Amniotic epithelial cell (primary cell): ENCODE data around the gene PTP4A1.

Experiments
- DNase-seq: peaks from one replicate; pipeline ENCODE4 v3.0.0-alpha.2; 2010; ENCODE audit warnings: low read depth

Gene PTP4A1

DNA sequence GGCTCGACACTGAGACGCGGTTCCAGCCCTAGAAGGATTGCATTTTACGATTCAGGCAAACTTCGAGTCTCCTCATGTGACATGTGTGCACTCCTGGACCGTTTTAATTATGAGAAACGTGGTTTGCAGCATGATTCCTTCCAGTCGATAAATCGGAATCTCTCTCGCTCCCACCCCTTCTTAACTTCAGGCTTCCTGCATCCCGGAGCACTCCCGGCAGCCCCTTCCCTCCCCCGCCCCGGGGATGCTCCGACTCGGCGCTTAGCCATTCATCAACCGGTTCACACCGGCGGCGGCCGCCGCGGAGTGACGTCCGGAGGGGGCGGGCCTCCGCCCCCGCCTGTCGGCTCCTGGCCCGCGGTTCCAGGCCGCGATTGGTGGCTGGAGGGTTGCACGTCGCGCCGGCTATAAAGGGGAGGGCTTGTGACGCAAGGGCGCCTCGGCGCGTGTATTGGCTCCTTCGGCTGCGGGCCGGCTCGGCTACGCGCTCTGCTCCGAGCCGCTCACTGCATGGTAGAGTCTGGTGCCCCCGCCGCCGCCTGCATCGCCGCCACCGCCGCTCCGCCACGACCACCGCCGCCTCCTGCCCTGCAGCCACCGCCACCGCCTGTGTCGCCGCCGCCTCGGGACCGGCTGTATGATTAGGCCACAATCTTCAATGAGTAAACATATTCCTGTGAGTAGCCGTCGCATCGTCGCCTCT, at the start of gene PTP4A1, which contains the start of gene LOC128125822:
TSS of gene PTP4A1 (plus strand) at position 437 of the 703 bp plus-strand sequence. CDS start 4,401 bp downstream, outside the sequence.
TSS of gene LOC128125822 (plus strand) at position 437 of the 703 bp plus-strand sequence.
- DNase-seq: peak; percentile 96

GRCh38 chr6:63522911-63523287, 49.4 kb upstream of the PTP4A1 start:
- peak; percentile 9 for DNase-seq

DNA sequence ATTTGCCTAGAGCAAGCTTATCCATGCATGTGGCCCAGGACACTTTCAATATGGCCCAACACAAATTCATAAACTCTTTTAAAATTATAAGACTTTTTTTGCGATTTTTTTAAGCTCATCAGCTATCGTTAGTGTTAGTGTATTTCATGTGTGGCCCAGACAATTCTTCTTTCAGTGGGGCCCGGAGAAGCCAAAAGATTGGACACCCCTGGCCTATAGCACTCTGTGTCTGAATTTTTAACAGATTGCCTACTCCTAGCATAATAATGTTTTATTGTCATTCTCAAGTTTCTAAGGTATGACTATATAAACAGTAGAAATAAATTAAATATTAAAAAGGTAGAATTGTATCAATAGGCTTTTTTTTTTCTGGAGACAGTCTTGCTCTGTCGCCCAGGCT, 48.6 kb upstream of the PTP4A1 start:
- DNase-seq: no peak

- no peak for DNase-seq
These were observed 46.9 kb upstream of the PTP4A1 start for GRCh38 chr6:63525186-63525878.

DNA sequence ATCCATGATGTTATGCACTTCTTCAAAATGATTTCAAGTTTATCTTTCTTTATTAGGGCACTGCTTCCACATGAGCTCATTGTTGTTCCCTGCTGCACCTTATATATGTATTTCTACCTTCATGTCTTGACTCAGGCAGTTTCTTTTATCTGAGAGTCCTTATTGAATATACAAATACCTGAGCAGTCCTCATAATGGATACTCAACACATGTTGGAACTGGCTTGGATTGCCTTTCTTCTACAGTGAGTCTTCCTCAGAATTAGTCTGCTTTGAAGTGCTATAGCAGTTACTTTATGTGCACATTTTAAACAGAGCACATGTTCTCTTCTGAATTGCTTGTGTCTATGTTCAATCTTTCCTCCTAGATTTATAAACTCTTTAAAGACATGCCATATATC, 45.3 kb upstream of the PTP4A1 start:
- no peak for DNase-seq

GRCh38 chr6:63527658-63528514, 44.4 kb upstream of the PTP4A1 start:
- peak; percentile 100 for DNase-seq

DNA sequence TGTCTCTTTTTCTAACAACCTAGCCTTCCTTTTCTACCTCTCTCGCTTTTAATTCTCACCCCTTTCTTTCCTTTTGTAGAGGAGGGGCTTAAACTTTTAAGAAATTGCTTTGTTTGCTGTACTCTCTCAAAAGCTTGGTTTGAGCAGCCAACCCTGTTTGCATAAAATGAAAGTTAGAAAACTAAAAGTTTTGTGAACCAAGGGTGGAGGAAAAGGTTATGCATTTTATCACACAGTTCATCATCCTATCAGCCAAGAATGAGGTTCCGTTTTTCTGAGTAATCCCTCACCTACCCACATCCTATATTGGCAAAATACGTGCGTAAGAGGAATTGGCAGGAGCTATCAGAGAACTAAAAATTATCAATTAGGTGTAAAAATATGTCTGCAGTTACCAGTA, 42.8 kb upstream of the PTP4A1 start:
- peak; percentile 15 for DNase-seq

- no peak for DNase-seq
These were observed 42.1 kb upstream of the PTP4A1 start for GRCh38 chr6:63530182-63530581.

DNA sequence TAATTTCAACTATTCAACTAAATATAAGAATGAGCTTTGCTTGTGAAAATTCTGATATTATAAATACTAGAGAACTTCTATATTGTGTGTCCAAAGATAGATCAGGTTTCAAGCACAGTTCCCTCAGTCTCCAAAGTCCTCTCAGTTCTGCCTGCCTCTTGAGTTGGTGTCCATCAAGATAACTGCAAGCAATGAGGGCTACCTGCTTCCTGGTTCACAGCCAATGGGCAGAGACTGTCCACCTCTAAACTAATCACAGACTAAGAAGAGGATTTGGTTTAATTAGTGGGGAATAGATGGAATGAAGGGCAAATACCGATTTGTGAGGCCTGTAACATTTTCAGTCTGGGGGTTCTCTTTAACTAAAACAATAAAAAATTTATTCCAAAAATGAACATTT, 41.3 kb upstream of the PTP4A1 start:
- no peak for DNase-seq

DNA sequence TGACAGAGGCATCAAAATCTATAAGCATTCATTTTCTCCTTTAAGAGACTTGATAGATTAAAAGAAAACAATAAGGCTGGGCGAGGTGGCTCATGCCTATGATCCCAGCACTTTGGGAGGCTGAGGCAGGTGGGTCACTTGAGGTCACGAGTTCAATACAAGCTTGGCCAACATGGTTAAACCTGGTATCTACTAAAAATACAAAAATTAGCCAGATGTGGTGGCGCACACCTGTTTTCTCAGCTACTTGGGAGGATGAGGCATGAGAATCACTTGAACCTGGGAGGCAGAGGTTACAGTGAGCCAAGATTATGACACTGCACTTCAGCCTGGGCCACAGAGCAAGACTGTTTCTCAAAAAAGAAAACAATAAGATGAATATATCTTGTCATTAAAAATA, 39.3 kb upstream of the PTP4A1 start:
- no peak for DNase-seq

DNA sequence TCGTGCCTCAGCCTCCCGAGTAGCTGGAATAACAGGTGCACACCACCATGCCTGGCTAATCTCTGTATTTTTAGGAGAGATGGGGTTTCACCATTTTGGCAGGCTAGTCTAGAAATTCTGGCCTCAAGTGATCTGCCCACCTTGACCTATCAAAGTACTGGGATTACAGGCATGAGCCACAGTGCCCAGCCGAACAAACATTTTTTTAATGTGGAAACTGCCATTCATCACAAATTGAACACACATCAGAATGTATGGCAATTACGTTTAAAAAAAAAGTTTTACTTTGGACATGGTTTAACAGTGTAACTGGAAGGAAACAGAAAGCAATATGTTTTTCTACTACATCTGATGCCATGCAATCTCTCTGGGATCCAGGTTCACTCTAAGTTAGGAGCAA, 38.3 kb upstream of the PTP4A1 start:
- no peak for DNase-seq

- DNase-seq: no peak
These were observed 34.9 kb upstream of the PTP4A1 start for GRCh38 chr6:63537201-63537958.

- no peak for DNase-seq
These were observed 34.4 kb upstream of the PTP4A1 start for GRCh38 chr6:63537959-63538300.

- no peak for DNase-seq
These were observed 33.7 kb upstream of the PTP4A1 start for GRCh38 chr6:63538550-63538949.

- no peak for DNase-seq
These were observed 29.3 kb upstream of the PTP4A1 start for GRCh38 chr6:63543001-63543400.

GRCh38 chr6:63543982-63544381, 28.3 kb upstream of the PTP4A1 start:
- peak; percentile 33 for DNase-seq

DNA sequence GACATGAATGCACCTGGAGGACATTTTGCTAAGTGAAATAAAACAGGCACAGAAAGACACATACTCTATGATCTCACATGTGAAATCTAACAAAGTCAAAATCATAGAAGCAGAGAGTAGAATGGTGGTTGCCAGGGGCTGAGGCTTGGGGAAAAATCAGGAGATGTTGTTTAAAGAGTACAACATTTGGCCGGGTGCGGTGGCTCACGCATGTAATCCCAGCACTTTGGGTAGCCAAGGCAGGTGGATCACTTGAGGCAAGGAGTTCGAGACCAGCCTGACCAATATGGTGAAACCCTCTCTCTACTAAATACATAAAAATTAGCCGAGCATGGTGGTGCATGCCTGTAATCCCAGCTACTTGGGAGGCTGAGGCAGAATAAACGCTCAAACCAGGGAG, 26.0 kb upstream of the PTP4A1 start:
- no peak for DNase-seq

GRCh38 chr6:63546697-63547096, 25.6 kb upstream of the PTP4A1 start:
- DNase-seq: no peak

- no peak for DNase-seq
These were observed 23.2 kb upstream of the PTP4A1 start for GRCh38 chr6:63549076-63549475.

DNA sequence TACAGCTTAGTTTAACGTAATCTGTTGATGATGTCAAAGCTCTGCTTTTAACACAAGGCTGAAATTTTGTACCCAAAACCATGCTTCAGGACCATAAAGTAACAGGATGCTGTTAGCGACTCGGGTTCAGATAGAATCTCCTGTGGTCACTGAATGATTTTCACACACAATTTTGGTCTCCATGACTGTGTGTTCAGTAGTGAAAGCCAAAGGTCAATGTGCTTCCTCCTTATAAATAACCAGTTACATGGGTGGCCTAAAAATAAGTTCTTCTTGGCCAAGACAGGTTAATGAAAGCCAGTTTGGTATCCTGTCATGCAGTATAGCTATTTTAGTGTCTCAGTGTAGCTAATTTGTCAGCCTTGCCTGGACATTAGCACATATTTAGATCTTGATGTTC, 19.1 kb upstream of the PTP4A1 start:
- DNase-seq: no peak

DNA sequence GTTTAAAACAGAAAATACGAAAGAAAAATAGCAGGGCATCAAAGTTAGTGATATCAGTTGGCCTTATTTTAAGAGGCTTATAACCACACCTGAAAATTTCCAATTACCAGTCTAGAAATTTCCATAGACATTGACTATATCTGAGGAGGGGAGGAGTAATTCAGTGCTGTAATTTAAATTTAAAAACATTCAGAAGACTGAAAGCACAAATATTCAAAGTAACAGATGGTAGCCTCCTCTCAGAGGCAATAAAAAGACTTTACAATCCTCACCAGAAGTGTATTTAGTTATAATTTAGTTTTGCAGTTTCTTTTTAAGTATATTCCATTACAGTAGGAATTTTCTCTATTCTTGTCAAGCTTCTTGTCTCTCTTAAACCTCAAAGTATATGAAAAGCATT, 18.4 kb upstream of the PTP4A1 start:
- DNase-seq: no peak

DNA sequence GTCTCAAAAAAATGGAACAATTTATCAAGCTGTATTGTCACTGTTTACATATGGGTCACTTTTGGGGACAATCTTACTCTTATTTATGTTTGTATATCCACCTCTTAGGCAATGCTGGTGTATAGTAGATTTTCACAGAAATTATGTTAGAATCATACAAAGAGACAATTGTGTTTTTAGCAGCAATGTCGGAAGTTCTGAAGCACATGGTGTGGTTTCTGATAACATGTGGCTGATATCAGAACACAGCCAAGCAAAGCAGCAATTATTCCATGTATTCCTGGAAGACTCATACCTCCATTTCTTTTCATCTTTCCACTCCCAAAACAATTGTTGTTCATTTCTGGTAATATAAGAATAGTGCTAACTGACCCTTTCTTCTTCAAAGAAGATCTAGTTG, 17.5 kb upstream of the PTP4A1 start:
- no peak for DNase-seq
